GM13976 (cell line): ENCODE data around the gene RAB3A.

Experiments
- DNase-seq: peaks from one replicate; pipeline ENCODE4 v3.0.0; 2012; ENCODE audit warnings: low spot score
- in situ Hi-C: fragments of 300-500 bp; cut with MboI; formaldehyde crosslinking; loops from one replicate; pipeline ENCODE4 v1.12.0; 2022; ENCODE audit warnings: low sequenced_read_pairs, mixed read lengths, inconsistent platforms; ENCODE audit not compliant: unreplicated experiment
- TF ChIP-seq, protein P1 (sequence below): IDR thresholded peaks from 2 replicates; pipeline ENCODE4 v1.5.1; 2012; ENCODE audit warnings: borderline replicate concordance, mild to moderate bottlenecking; ENCODE audit not compliant: insufficient read depth; ENCODE audit errors: extremely low read depth, missing control alignments, control extremely low read depth

Gene RAB3A

DNA sequence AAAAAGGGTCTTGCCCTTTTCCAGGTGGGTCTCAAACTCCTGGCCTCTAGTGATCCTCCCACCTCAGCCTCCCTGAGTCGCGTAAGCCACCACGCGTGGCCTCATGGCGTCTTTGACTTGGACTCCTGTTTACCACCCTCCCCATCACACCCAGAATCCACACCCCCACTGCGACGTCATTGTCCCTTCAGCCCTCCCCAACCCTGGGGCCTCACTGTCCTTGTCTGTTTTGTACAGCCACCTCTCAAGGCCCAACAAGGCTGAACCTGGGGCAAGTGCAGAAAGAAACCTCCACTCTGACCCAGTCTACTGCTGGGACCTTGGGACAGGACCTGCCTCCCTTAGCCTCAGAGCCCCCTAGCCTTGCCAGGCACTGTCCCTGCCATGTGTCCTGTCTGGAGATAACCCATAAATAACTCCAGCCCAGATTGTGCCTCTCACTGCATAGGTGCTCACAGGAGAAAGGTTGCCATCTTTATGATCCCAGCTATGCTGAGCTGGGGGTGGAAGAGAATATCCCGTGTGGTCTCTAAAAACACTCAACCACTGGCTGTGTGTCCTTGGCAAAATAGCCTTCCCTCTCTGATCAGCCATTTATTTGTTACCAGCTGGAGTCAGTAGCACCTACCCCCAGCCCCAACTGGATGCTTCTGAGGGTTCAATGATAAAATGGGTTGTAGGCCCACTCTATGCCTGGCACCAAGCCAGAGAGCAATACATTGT is 32.1 kb downstream of the RAB3A start:
- TF ChIP-seq, protein P1, sequence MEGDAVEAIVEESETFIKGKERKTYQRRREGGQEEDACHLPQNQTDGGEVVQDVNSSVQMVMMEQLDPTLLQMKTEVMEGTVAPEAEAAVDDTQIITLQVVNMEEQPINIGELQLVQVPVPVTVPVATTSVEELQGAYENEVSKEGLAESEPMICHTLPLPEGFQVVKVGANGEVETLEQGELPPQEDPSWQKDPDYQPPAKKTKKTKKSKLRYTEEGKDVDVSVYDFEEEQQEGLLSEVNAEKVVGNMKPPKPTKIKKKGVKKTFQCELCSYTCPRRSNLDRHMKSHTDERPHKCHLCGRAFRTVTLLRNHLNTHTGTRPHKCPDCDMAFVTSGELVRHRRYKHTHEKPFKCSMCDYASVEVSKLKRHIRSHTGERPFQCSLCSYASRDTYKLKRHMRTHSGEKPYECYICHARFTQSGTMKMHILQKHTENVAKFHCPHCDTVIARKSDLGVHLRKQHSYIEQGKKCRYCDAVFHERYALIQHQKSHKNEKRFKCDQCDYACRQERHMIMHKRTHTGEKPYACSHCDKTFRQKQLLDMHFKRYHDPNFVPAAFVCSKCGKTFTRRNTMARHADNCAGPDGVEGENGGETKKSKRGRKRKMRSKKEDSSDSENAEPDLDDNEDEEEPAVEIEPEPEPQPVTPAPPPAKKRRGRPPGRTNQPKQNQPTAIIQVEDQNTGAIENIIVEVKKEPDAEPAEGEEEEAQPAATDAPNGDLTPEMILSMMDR, result no peak
- in situ Hi-C loops, result no loop called here
- DNase-seq, result peak; percentile 65

DNA sequence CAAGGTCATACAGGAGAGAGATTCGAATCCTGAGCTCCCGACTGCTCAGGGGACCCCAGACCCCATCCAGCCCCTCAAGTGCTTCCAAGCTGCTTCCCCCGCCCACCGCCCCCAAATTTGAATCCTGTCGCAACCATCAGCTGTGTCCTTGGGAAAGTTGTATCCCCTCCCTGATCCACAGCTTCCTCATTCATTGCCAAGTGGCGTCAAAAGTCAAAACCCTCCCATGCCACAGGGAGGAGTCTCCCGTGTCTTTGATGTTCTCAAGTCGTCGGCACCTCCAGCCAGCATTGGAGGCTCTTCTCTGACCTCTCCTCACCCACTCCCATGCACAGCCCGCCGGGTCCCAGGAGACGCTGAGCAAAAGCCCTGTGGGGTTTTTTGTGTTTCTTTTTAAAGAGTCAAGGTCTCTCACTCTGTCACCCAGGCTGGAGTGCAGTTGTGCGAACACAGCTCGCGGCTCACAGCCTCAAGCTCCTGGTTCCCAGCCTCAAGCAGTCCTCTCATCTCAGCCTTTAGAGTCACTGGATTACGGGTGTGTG is 33.1 kb downstream of the RAB3A start:
- TF ChIP-seq, protein P1, result no peak
- DNase-seq, result peak; percentile 85

GRCh38 chr19:18168673-18169381 is 35.0 kb downstream of the RAB3A start:
- in situ Hi-C loops, result no loop called here

More for the DNA sequence above, 33.1 kb downstream of the RAB3A start:
- in situ Hi-C loops, result no loop called here

GRCh38 chr19:18167975-18168645 is 35.7 kb downstream of the RAB3A start:
- in situ Hi-C loops, result no loop called here
- peak; percentile 92 for DNase-seq
- TF ChIP-seq, protein P1, result peak; percentile 76

More at GRCh38 chr19:18168673-18169381, 35.0 kb downstream of the RAB3A start:
- TF ChIP-seq, protein P1, result no peak
- no peak for DNase-seq

DNA sequence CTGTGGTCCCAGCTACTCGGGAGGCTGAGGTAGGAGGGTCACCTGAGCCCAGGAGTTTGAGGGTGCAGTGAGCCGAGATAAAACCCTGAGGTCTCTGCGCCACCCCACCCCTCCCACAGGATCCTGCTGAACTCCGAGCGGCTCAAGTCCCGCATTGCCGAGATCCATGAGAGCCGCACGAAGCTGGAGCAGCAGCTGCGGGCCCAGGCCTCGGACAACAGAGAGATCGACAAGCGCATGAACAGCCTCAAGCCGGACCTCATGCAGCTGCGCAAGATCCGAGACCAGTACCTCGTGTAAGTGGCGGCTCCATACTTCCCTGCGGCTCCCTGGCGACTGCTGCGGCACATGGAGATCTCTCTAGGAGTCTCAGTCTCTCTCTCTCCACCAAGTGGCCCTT is 36.8 kb downstream of the RAB3A start:
- no peak for DNase-seq
- TF ChIP-seq, protein P1, result no peak
- in situ Hi-C loops, result no loop called here

- TF ChIP-seq, protein P1, result no peak
- in situ Hi-C loops, result no loop called here
- no peak for DNase-seq
Observed at GRCh38 chr19:18165794-18166544, 37.9 kb downstream of the RAB3A start.
